WERI-Rb-1 (cell line): ENCODE measurements around the gene ZSWIM6.

Source experiments
- DNase-seq: peaks from one replicate; pipeline ENCODE4 v3.0.0-alpha.2; 2020
- H3K27ac ChIP-seq: fragments of 250-450 bp; sonication (Bioruptor Pico); 2 replicates; pipeline ENCODE4 v1.5.1; 2020; ENCODE audit warnings: mild to moderate bottlenecking, moderate library complexity
- H3K27me3 ChIP-seq: fragments of 250-450 bp; sonication (Bioruptor Pico); 2 replicates; pipeline ENCODE4 v1.5.1; 2021; ENCODE audit warnings: mild to moderate bottlenecking, low read depth, moderate library complexity; ENCODE audit not compliant: insufficient read depth, severe bottlenecking
- H3K36me3 ChIP-seq: fragments of 250-450 bp; sonication (Bioruptor Pico); 2 replicates; pipeline ENCODE4 v1.5.1; 2020; ENCODE audit warnings: mild to moderate bottlenecking, moderate library complexity
- H3K4me3 ChIP-seq: 2 replicates; pipeline ENCODE4 v1.5.1; 2011; ENCODE audit warnings: low read depth, mild to moderate bottlenecking, control low read depth, low read length
- H3K9me3 ChIP-seq: fragments of 250-450 bp; sonication (Bioruptor Pico); 2 replicates; pipeline ENCODE4 v1.5.1; 2021; ENCODE audit warnings: mild to moderate bottlenecking, moderate library complexity; ENCODE audit not compliant: severe bottlenecking
- TF ChIP-seq, protein P1 (sequence below): IDR thresholded peaks from 2 replicates; pipeline ENCODE4 v1.5.1; 2011; ENCODE audit warnings: low read depth, mild to moderate bottlenecking, control low read depth, inconsistent platforms, low read length

Gene ZSWIM6

DNA sequence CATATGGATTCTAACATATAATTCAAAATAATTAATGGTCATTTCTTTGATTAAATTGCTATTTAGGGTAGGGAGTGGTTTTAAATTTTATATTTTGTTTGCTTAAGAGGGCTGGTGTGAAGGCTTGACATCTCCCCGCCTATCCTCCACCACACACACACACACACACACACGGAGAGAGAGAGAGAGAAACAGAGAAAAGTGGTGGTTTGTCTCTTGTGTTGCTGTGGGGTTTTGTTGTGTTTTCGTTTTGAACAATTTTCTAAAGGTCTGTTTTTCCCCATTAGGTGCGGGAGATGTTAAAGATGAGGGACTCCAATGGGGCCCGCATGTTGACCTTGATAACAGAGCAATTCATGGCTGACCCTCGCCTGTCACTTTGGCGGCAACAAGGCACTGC, 161.9 kb downstream of the ZSWIM6 start:
- Histone ChIP-seq H3K27me3 (no peaks in the 10 kb centered on the region), H3K27ac (no peak overlapping the region), H3K4me3 (no peak overlapping the region), H3K9me3 (no peaks in the 10 kb centered on the region), H3K36me3 (0 out of 2 replicates have a peak, but pooled peaks cover 7% of the 10 kb centered on the region)
- DNase-seq: no peak
- TF ChIP-seq, protein P1, sequence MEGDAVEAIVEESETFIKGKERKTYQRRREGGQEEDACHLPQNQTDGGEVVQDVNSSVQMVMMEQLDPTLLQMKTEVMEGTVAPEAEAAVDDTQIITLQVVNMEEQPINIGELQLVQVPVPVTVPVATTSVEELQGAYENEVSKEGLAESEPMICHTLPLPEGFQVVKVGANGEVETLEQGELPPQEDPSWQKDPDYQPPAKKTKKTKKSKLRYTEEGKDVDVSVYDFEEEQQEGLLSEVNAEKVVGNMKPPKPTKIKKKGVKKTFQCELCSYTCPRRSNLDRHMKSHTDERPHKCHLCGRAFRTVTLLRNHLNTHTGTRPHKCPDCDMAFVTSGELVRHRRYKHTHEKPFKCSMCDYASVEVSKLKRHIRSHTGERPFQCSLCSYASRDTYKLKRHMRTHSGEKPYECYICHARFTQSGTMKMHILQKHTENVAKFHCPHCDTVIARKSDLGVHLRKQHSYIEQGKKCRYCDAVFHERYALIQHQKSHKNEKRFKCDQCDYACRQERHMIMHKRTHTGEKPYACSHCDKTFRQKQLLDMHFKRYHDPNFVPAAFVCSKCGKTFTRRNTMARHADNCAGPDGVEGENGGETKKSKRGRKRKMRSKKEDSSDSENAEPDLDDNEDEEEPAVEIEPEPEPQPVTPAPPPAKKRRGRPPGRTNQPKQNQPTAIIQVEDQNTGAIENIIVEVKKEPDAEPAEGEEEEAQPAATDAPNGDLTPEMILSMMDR: no peak

DNA sequence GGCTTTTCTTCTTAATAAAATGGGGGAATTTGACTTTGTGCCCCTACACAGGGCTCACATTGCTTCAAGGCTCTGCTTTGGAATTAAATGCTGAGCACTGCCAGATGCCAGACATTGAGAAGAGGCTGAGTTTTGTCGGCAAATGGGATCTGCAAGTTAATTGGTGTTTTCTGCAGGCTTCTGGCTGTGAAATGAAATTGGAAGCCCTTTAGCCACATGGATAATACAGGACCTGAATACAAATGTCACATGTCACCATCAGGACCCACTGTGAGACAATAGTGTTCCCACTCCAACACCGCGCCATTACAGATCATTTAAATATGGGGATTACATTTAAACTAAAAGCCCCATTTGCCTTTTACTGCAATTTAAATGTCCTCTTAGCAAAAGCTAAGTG, 164.4 kb downstream of the ZSWIM6 start:
- H3K4me3 ChIP-seq: no peak overlapping the region
- no peak for DNase-seq
- no peaks in the 10 kb centered on the region for H3K9me3 ChIP-seq
- H3K36me3 ChIP-seq: 0 out of 2 replicates have a peak, but pooled peaks cover 9% of the 10 kb centered on the region
- TF ChIP-seq, protein P1: no peak
- no peaks in the 10 kb centered on the region for H3K27me3 ChIP-seq
- H3K27ac ChIP-seq: no peak overlapping the region

DNA sequence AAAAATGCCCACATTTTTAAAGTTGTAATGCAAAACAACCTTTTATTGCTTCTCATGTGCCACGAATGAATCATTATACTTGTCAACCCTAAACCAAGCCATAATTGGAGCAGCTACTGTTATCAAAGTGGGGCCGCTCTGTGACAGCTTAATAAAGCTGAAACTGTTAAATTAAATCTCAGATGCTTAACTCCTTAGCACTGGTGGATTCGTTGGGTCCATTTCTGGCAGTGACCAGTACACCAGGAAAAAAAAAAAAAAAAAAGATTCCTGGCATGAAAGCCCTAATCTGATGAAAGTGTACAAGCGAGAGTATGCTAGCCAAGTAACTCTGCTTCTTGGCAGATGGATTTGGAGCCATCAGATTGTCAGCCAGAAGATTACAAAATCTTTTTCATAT, 164.8 kb downstream of the ZSWIM6 start:
- no peak for DNase-seq
- Histone ChIP-seq H3K36me3 (0 out of 2 replicates have a peak, but pooled peaks cover 9% of the 10 kb centered on the region), H3K9me3 (no peaks in the 10 kb centered on the region), H3K27me3 (no peaks in the 10 kb centered on the region), H3K4me3 (no peak overlapping the region), H3K27ac (no peak overlapping the region)
- TF ChIP-seq, protein P1: no peak

DNA sequence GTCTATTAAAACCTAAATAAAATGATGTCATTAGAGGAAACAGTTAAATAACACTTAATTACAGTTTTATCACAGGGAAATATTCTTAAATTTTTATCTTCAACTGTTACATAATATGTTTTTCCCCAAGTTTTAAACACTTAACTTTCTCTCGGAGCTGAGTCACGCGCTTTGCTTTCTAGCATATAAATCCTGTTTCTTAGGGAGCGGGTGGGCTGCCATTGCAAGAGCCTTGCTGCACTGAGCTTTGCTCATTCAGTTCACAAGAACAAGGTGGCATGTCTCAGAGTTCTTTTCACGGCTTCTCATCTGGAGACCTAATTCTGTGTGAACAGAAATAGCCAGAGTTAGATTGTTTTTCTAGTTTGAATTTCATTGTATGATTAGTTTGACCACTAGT, 166.1 kb downstream of the ZSWIM6 start:
- Histone ChIP-seq H3K27me3 (no peaks in the 10 kb centered on the region), H3K4me3 (no peak overlapping the region), H3K27ac (no peak overlapping the region), H3K9me3 (no peaks in the 10 kb centered on the region), H3K36me3 (0 out of 2 replicates have a peak, but pooled peaks cover 9% of the 10 kb centered on the region)
- DNase-seq: no peak
- TF ChIP-seq, protein P1: no peak

DNA sequence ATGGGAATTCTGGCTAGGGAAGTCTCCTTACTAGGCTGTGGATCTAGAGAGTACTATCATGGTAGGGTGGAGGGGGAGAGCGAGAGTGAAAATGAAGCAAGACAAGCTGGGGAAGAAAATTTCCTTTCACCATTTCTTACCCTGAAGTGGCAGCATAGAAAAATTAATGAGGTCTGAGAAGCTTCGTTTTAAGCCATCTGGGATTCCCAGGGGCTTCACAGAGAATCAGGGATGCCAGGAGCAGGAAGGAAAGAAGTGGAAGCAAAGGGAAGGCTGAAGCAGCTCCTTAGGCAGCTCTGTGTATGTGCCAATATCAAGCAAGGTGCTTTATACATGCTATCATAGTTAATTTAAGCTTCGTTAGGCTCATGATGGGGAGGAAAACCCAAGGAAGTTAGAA, 169.9 kb downstream of the ZSWIM6 start:
- no peak overlapping the region for H3K27ac ChIP-seq
- H3K4me3 ChIP-seq: no peak overlapping the region
- H3K9me3 ChIP-seq: no peaks in the 10 kb centered on the region
- H3K27me3 ChIP-seq: no peaks in the 10 kb centered on the region
- no peak for DNase-seq
- TF ChIP-seq, protein P1: no peak
- 0 out of 2 replicates have a peak, but pooled peaks cover 2% of the 10 kb centered on the region for H3K36me3 ChIP-seq

DNA sequence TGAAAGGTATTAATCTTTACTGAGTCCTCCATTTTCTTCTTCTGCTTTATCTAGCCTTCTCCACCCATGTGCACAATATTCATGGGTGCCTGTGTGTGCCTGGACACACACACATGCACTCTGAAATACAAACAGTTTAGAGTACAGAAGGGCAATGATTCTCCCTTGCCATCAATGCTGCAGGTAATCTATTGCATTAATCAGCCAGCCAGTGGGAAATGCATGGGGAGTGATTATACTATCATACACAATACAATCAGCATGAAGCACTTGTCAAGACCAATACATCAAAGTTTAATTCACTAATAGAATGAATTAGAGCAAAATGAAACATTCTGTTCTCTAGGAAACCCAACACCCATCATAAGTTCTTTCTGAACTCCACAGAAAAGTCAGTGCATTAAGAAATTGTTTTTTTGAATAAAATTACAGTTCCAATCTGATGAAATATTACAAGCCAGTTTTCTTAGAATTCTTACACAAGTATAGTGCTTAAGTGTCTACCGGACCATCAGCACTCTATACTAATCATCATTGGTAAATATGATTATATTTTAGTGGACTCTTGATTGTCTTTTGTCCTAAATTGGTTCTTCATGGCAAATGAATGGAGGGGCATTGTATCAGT, 172.2 kb downstream of the ZSWIM6 start:
- no peak for DNase-seq
- no peak overlapping the region for H3K27ac ChIP-seq

More for the DNA sequence above, 172.2 kb downstream of the ZSWIM6 start:
- TF ChIP-seq, protein P1: no peak
- 0 out of 2 replicates have a peak, but pooled peaks cover 2% of the 10 kb centered on the region for H3K36me3 ChIP-seq
- no peaks in the 10 kb centered on the region for H3K9me3 ChIP-seq
- no peaks in the 10 kb centered on the region for H3K27me3 ChIP-seq
- no peak overlapping the region for H3K4me3 ChIP-seq
